Measurements from ENCODE around the gene PCLO. TPM values are rescaled to one million over a fixed set of nuclear protein-coding genes. Genes with fewer than 3 reads are reported as not detected.

Gene PCLO
- total RNA-seq, 2 experiments from 2014 or later = not detected

GRCh38 chr7:83015916-83016315, 146.8 kb downstream of the PCLO start:
- CTCF ChIA-PET = no interaction called here
- intact Hi-C loops (cut with micrococcal nuclease) = no loop called here
- DNase-seq = no peak
- Mint-ChIP-seq H3K27ac (no peak overlapping the region), H3K4me1 (ENCODE audit: low read depth) (no peaks in the 10 kb centered on the region), H3K4me3 (no peak overlapping the region), H3K9me3 (peaks cover 6% of the 10 kb centered on the region), H3K36me3 (ENCODE audit: low read depth) (no peaks in the 10 kb centered on the region), H3K27me3 (ENCODE audit: low read depth) (no peaks in the 10 kb centered on the region)

GRCh38 chr7:83014546-83014945, 148.1 kb downstream of the PCLO start:
- CTCF ChIA-PET = no interaction called here
- no peak for DNase-seq

GRCh38 chr7:83011954-83012353, 150.7 kb downstream of the PCLO start:
- no peak for DNase-seq
- CTCF ChIA-PET = no interaction called here
- Mint-ChIP-seq H3K27me3 (ENCODE audit: low read depth) (no peaks in the 10 kb centered on the region), H3K27ac (no peak overlapping the region), H3K9me3 (peaks cover 4% of the 10 kb centered on the region), H3K36me3 (ENCODE audit: low read depth) (no peaks in the 10 kb centered on the region), H3K4me3 (no peak overlapping the region), H3K4me1 (ENCODE audit: low read depth) (no peaks in the 10 kb centered on the region)
- intact Hi-C loops (cut with micrococcal nuclease) = no loop called here

More at GRCh38 chr7:83014546-83014945, 148.1 kb downstream of the PCLO start:
- no peaks in the 10 kb centered on the region for H3K4me1 Mint-ChIP-seq (ENCODE audit: low read depth)
- H3K27me3 Mint-ChIP-seq (ENCODE audit: low read depth) = no peaks in the 10 kb centered on the region
- no peaks in the 10 kb centered on the region for H3K36me3 Mint-ChIP-seq (ENCODE audit: low read depth)
- intact Hi-C loops (cut with micrococcal nuclease) = no loop called here
- no peak overlapping the region for H3K27ac Mint-ChIP-seq
- no peak overlapping the region for H3K4me3 Mint-ChIP-seq
- peaks cover 4% of the 10 kb centered on the region for H3K9me3 Mint-ChIP-seq

- Mint-ChIP-seq H3K4me1 (ENCODE audit: low read depth) (no peaks in the 10 kb centered on the region), H3K4me3 (no peak overlapping the region), H3K27me3 (ENCODE audit: low read depth) (no peaks in the 10 kb centered on the region), H3K9me3 (peaks cover 10% of the 10 kb centered on the region), H3K36me3 (ENCODE audit: low read depth) (no peaks in the 10 kb centered on the region), H3K27ac (no peak overlapping the region)
- intact Hi-C loops (cut with micrococcal nuclease) = no loop called here
- CTCF ChIA-PET = no interaction called here
- no peak for DNase-seq
These were observed 157.3 kb downstream of the PCLO start for GRCh38 chr7:83005410-83005809.

DNA sequence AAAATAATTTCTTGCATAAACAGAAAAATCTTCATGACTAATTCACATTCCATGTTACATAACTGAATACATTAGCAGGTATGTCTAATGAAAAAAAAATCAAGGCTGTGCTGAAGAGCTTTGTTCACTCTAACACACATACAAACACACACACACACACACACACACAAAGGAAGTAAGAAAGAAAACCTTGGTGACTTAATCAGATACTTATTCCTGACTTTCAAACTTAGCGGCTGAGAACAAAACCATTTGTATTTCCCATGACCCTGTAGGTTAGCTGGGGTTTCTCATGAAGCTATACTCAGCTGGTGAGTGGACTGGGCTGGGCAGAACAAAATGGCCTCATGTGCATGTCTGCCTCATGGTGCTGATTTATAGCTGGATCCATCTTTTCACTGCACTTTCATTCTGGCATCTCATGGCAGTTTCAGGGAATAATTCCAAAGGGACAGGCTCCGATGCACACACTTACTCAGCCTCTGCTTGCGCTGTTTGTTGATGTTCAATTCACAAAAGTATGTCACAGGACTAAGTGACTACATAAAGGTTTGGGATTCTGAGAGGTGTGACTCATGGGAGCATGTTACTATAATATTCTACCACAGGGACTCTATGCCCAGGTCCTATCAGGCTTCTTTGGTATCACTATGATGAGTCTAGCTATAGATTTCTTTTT, 161.2 kb downstream of the PCLO start:
- Mint-ChIP-seq H3K27me3 (ENCODE audit: low read depth) (no peaks in the 10 kb centered on the region), H3K4me3 (no peak overlapping the region), H3K27ac (no peak overlapping the region), H3K4me1 (ENCODE audit: low read depth) (no peaks in the 10 kb centered on the region), H3K36me3 (ENCODE audit: low read depth) (no peaks in the 10 kb centered on the region), H3K9me3 (peaks cover 14% of the 10 kb centered on the region)
- CTCF ChIA-PET = no interaction called here
- intact Hi-C loops (cut with micrococcal nuclease) = no loop called here
- no peak for DNase-seq

GRCh38 chr7:82998436-82998835, 164.2 kb downstream of the PCLO start:
- Mint-ChIP-seq H3K27ac (no peak overlapping the region), H3K27me3 (ENCODE audit: low read depth) (no peaks in the 10 kb centered on the region), H3K4me1 (ENCODE audit: low read depth) (no peaks in the 10 kb centered on the region), H3K9me3 (peaks cover 12% of the 10 kb centered on the region), H3K36me3 (ENCODE audit: low read depth) (no peaks in the 10 kb centered on the region), H3K4me3 (no peak overlapping the region)
- no peak for DNase-seq
- CTCF ChIA-PET = no interaction called here
- intact Hi-C loops (cut with micrococcal nuclease) = no loop called here

DNA sequence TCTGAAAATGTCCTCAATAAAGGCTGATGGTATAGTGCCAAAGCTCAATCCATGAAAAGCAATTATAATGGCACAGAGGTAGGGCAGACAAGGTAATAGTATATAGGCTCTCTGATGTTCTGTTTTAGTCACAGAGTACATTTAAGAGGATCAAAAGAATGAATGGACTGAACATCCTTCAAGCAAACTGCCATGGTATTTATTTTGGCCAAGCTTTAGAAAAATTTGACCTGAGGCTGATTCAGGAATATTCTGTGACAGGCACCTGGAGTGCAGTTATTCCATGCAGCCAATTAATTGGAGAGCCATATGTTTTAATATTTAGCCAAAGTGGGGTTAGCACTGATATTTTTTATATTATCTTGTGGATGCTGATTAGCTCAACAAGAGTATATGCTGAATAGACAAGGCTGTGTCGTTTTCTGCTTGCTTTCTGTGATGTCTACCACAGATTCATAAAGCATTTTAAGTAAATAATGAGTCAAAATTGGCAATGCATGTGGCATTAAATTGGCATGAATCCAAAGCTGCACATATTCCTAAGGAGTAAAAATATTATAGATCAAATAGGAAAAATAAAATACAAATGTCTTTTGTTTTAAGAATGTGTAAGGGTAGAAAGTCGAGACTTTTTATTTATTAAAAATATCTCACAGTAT, 177.4 kb downstream of the PCLO start:
- Mint-ChIP-seq H3K27me3 (ENCODE audit: low read depth) (no peaks in the 10 kb centered on the region), H3K27ac (no peak overlapping the region), H3K4me3 (no peak overlapping the region), H3K4me1 (ENCODE audit: low read depth) (no peaks in the 10 kb centered on the region), H3K36me3 (ENCODE audit: low read depth) (no peaks in the 10 kb centered on the region), H3K9me3 (no peaks in the 10 kb centered on the region)
- CTCF ChIA-PET = no interaction called here
- intact Hi-C loops (cut with micrococcal nuclease) = no loop called here
- DNase-seq = no peak

DNA sequence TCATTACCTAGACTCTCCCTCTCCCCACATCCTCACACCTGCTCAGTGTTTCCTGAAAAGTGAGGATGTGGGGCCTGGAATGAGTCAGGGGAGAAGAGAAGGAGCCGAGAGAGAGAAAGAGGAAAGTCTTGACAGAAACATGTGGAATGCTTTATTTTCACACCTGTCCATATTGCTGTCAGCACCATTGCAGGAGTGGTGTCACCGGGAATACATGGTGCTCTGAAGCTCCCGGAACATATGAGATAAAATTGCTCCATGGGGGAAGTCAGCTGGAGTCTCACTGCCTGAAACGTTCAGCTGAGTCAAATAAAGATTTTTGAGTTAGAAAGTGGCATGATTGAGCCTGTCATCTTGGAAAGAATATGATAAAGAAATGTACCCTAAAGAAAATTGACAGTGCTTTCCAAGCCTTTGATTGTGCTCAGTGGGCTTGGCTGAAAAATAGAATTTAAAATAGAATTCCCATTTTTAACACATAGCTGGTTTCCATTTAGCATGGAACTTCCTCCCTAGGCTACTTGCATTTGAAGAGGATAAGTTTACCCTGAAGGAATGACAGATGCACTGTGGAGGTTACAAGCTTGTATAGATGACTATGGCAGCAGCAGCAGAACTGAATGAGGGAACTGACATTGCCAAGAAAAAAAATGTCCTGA, 182.4 kb downstream of the PCLO start:
- Mint-ChIP-seq H3K27ac (no peak overlapping the region), H3K36me3 (ENCODE audit: low read depth) (no peaks in the 10 kb centered on the region), H3K9me3 (no peaks in the 10 kb centered on the region), H3K27me3 (ENCODE audit: low read depth) (no peaks in the 10 kb centered on the region), H3K4me1 (ENCODE audit: low read depth) (no peaks in the 10 kb centered on the region), H3K4me3 (no peak overlapping the region)
- no peak for DNase-seq
- intact Hi-C loops (cut with micrococcal nuclease) = no loop called here
- CTCF ChIA-PET = no interaction called here

DNA sequence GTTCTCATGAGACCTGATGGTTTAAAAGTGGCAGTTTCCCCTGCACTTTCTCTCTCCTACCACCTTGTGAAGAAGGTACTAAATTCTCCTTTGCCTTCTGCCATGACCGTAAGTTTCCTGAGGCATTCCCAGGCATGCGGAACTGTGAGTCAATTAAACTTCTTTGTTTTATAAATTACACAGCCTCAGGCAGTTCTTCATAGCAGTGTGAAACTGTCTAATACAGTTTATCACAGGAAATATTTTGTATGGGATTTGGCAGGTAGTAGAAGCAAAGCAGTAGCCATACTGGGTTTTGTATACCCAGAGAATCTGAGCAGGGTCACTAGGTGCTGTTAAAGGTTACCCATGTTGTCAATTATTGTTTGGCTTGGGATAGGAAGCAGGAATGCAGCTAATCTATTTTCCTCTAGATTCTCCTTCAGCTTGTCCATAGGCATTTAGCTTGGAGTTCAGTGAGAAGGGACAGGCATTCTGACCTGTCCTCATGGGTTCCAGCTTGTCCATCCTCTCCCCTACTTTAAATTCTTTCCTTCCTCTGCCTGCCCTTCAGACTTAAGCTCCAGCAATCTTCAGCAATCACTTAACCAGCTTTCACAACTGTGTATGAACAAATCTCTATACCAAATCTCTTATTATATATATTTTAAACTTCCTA, 186.7 kb downstream of the PCLO start:
- Mint-ChIP-seq H3K4me3 (no peak overlapping the region), H3K36me3 (ENCODE audit: low read depth) (no peaks in the 10 kb centered on the region), H3K27ac (no peak overlapping the region), H3K27me3 (ENCODE audit: low read depth) (no peaks in the 10 kb centered on the region), H3K4me1 (ENCODE audit: low read depth) (no peaks in the 10 kb centered on the region), H3K9me3 (no peaks in the 10 kb centered on the region)
- intact Hi-C loops (cut with micrococcal nuclease) = no loop called here
- CTCF ChIA-PET = no interaction called here
- no peak for DNase-seq

DNA sequence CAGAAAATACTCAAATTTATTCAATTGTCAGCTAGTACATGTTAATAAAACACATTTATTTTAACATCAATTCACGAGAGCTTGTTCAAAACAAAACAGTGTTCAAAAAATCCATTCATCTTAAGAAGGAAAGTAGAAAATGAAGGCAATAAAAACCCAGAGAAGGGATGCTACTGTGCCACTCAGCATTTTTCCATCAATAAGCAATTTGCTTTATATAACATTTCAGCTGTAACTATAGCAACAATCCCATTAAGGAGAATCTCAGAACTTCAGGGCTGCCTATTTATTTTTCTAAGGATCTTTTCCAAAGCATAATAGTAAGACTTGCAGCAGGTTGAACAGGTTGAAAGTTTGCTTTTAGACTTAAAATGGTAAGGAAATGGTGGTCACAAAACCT, 190.5 kb downstream of the PCLO start:
- H3K36me3 Mint-ChIP-seq (ENCODE audit: low read depth) = no peaks in the 10 kb centered on the region
- DNase-seq = no peak
- no peaks in the 10 kb centered on the region for H3K4me1 Mint-ChIP-seq (ENCODE audit: low read depth)
- CTCF ChIA-PET = no interaction called here
- H3K9me3 Mint-ChIP-seq = no peaks in the 10 kb centered on the region
- no peaks in the 10 kb centered on the region for H3K27me3 Mint-ChIP-seq (ENCODE audit: low read depth)
- intact Hi-C loops (cut with micrococcal nuclease) = no loop called here
- H3K27ac Mint-ChIP-seq = no peak overlapping the region
- H3K4me3 Mint-ChIP-seq = no peak overlapping the region

- intact Hi-C loops (cut with micrococcal nuclease) = no loop called here
- Mint-ChIP-seq H3K36me3 (ENCODE audit: low read depth) (no peaks in the 10 kb centered on the region), H3K27me3 (ENCODE audit: low read depth) (no peaks in the 10 kb centered on the region), H3K9me3 (no peaks in the 10 kb centered on the region), H3K4me1 (ENCODE audit: low read depth) (no peaks in the 10 kb centered on the region), H3K4me3 (no peak overlapping the region), H3K27ac (no peak overlapping the region)
- CTCF ChIA-PET = no interaction called here
- no peak for DNase-seq
These were observed 197.3 kb downstream of the PCLO start for GRCh38 chr7:82965088-82966036.

Measured in activated naive CD4-positive, alpha-beta T cell treated with anti-CD3 and anti-CD28 coated beads for 36 hours (primary cell).